GM10266 (cell line): ENCODE data around the gene SEC14L1.

ENCODE experiments used
- DNase-seq: peaks from one replicate; pipeline ENCODE4 v3.0.0; 2012; ENCODE audit errors: extremely low spot score
- TF ChIP-seq, protein P1 (sequence below): IDR thresholded peaks from 2 replicates; pipeline ENCODE4 v1.5.1; 2012; ENCODE audit warnings: mild to moderate bottlenecking, low read depth; ENCODE audit not compliant: control insufficient read depth, insufficient read depth; ENCODE audit errors: missing control alignments

The SEC14L1 gene

DNA sequence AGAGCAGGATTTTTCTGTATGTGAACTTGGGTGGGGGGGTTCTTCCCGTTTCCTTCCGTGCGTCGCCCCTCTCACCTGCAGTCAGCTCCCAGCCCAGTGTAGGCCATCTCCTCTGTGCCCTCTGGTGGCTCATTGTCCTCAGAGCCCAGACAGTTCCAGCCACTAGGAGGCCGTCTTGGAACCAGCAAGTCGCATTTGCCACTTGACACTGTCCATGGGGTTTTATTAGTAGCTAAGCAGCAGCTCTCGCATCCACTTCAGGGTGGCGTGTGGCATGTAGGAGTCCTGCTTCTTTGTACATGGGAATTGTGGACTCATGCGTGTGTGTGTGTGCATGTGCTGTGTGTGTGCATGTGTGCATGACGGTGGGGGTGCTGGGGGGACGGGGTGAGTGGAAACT, 74.0 kb downstream of the SEC14L1 start:
- no peak for DNase-seq
- TF ChIP-seq, protein P1, sequence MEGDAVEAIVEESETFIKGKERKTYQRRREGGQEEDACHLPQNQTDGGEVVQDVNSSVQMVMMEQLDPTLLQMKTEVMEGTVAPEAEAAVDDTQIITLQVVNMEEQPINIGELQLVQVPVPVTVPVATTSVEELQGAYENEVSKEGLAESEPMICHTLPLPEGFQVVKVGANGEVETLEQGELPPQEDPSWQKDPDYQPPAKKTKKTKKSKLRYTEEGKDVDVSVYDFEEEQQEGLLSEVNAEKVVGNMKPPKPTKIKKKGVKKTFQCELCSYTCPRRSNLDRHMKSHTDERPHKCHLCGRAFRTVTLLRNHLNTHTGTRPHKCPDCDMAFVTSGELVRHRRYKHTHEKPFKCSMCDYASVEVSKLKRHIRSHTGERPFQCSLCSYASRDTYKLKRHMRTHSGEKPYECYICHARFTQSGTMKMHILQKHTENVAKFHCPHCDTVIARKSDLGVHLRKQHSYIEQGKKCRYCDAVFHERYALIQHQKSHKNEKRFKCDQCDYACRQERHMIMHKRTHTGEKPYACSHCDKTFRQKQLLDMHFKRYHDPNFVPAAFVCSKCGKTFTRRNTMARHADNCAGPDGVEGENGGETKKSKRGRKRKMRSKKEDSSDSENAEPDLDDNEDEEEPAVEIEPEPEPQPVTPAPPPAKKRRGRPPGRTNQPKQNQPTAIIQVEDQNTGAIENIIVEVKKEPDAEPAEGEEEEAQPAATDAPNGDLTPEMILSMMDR, result peak; percentile 31

- DNase-seq, result no peak
- TF ChIP-seq, protein P1, result no peak
These were observed 74.5 kb downstream of the SEC14L1 start for GRCh38 chr17:77215281-77215680.

- TF ChIP-seq, protein P1, result no peak
- no peak for DNase-seq
These were observed 75.7 kb downstream of the SEC14L1 start for GRCh38 chr17:77216486-77216885.

- TF ChIP-seq, protein P1, result no peak
- DNase-seq, result no peak
These were observed 76.4 kb downstream of the SEC14L1 start for GRCh38 chr17:77217123-77217522.

- no peak for DNase-seq
- TF ChIP-seq, protein P1, result no peak
These were observed 76.8 kb downstream of the SEC14L1 start for GRCh38 chr17:77217566-77217965.

DNA sequence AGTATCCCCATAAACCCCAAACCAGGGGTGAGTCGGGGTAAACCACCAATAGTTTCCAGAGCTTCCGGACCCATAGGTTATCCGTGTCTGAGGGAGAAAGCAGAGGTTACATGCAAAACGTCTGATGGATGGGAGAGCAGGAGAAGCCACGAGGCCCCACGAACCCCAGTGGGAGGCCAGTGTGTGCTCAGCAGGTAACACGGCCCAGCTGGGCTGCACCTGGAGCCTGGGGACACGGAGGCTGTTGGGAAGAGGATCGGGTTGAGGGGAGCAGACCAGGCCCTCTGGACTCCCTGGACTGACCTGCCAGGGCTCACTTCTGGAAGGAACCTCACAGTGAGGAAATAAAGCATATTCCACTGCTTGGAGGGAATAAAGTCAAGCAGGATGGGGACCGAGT, 78.1 kb downstream of the SEC14L1 start:
- TF ChIP-seq, protein P1, result no peak
- DNase-seq, result no peak

GRCh38 chr17:77222356-77222755, 81.6 kb downstream of the SEC14L1 start:
- TF ChIP-seq, protein P1, result no peak
- no peak for DNase-seq
